HG03469 (cell line): ENCODE measurements around the gene ZFHX3.
A peak's percentile ranks its signal among the peaks of the same experiment; 100 is the strongest.
"Not testable (repeated sequence)": the region's sequence is repeated elsewhere in the genome, so short reads cannot be mapped to it uniquely, and the experiment has no call there.

Experiments
- ATAC-seq: cut with Tn5 transposase; IDR thresholded peaks from one replicate; pipeline ENCODE4 v1.9.1; 2021; ENCODE audit warnings: mild to moderate bottlenecking, moderate library complexity, moderate number of reproducible peaks; ENCODE audit not compliant: unreplicated experiment

Gene ZFHX3

DNA sequence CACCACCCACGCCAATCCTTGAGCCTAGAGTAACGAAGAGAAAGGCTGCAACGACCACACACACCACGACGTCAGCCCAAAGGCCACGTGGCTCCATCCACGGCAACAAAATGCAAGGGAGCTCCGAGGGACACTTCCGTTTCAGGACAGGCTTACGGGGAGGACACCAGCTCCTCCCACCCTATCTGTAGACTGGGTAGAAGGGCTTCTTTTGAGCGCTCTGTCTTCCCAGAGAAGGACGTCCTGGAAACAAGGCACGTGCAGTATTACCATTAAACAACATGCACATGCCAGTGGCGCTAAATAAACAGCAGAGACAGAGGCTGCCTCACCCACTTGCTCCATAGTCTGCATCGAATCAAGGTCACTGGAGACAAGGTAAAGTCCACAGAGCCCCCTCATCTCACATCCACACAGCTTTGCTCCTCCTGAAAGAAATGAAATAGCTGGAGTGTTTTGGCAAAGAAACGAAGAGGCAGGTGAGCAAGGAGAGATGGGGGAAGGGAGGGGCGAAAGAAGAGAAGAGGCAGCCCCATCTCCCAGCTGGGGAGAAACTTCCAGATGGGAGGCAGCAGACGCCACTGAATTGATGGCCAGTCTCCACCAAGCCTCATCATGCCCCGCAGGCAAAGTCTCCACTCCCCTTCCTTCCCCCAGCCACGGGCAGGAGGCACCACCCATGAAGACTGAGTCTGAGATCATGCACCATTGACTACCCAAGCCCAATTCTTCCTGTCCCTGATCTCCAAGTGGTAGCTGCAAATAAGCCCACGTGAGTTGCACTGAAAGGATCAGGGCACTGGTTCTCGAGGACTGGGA lies 24.0 kb downstream of the ZFHX3 start:
- ATAC-seq: no peak

DNA sequence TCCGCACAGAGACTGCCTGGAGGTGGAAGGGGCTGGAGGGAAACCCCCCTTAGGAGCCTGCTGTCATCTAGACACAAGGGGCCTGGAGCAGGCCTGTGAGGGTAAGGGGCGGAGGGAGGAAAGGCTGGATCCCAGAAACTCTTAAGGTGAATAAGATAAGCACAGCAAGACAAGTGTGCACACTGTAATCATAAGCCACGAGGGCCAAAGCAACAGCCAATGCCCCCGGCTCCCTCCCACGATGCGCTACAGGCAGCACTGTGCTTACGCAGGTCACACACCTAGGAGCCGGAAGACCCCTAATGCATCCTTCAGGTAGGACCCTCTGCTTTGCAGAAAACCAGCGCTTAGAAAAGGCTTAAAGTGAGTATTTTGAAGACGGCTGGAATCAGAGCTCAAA lies 24.6 kb downstream of the ZFHX3 start:
- no peak for ATAC-seq

DNA sequence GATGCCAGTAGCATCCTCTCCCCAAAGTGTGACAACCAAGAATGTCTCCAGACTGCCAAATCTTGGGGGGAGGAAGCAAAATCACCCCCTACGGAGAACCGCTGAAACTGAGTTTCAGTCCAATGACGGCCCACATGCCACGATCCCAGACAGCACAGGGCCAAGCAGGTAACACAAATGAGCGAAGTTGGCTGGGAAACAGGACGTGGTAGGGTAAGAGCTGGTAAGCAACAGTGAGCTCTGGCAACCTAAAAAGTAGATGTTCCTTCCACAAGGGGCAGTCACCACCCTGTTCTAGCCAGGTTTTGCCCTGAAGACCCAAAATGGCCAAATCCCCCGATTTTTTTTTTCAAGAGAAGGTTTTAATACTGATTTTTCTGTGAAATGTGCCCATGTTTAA lies 25.4 kb downstream of the ZFHX3 start:
- no peak for ATAC-seq

DNA sequence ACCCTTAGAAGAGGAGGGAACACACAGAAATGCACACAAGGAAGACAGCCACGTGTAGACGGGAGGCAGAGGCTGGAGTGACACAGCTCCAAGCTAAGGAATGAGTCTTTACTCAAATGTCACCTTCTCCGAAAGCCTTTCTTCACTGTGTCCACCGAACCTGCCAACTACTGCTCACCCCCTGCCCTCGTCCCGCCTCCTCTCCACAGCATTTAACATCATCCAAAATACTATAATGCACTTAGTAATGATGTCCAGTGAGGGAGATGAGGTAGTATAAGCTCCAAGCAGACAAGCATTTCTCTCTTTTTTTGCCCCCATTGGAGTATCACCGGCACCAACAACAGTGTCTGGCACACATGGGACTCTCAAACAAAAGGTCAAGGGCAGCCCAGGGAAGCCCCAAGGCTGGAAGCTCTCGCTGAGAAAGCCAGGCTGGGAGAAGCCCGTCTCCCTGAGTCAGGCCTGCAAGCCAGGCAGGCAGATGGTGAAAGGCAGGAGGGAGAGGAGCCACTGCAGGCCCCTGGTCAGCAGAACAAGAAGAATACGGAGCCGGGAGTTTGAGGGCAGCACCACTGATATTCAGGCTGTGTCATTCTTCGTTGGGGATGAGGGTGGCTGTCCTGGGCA lies 25.9 kb downstream of the ZFHX3 start:
- no peak for ATAC-seq

DNA sequence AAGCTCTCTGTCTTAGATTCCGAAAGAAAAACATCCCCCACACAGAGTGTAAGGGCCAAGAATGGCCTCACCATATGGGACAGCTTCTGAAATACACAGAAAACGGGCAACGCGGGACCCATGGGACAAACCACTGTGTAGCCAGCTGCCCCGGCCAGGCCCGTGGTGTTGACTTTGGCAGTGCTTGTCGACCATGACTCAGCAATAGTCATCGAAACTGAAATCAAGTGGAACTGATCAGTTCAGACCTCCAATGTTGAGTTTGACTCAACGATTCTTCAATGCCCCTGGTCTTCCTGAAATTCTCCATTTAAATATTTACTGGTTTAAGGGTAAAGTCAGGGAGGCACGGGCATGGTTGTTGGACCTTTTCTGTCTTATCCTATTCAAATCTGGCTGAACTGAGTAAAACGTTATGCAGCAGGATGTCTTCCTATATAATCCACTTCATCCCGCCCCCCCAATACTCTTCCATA lies 27.5 kb downstream of the ZFHX3 start:
- no peak for ATAC-seq

DNA sequence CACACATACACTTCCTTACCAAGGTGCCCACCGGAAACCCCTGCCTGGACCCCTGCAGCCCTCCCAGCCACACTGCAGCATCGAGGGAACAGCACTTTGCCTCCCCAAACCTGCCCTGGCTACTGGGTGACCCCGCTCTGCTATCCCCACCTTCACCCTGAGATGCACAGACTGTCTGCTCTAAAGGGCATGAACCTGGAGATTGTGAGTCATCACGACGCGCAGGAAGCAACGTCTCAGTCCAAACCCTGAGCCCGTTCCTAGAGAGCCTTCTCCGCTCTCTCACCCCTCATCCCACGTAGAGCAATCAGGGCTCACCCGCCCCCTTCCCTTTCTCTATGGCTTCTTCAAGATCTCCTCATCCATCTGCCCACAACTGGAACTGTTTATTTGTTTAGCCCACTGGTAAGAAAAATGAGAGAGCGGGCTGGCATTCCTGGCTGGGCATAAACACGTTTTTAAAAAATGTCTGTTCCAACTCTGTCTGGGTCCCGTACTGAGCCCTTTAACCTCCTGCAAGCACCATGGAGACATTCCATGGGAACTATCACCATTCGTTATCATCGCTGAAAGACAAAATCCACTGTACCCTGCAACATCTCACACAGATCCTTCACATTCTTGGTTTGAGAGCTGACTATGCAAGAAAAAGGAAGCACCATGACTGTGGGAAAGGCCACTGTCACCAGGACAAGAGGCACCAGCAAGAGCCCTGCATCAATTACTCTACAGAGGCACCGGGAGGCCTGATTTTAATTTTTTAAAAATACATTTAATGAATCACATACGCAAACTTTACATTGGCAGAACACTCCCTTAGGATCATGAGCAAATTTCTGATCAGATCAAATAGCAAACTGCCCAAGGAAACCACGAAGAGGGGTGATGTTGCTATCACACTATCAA lies 28.2 kb downstream of the ZFHX3 start:
- ATAC-seq: no peak

DNA sequence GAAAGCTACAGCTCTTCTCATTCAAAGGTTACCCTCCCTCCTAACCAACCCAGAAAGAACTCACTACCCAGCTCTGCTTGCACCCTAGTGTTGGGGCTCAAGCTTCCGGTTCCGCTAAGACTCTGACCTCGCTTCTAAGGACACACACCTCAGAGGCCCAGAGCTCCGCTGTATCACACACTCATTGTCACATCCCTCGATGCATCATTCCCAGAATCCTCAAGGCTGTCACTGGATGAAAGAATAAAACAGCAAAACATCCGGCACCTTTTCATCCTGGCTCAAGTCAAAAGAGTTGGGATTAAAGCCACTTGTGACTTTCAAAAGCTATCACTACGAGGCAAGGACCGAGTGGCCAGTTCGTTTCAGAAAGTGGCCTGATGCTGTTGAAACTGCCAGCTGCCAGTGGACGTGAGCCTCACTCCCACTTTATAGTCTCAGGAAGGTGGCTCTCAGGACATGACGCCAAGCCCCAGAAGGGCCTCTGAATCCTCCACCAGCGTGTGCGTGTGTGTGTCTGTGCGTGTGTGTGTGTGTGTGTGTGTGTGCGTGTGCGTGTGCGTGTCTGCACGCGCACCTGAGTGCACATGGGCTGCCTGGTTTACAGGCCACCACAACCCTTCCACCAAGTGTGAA lies 29.0 kb downstream of the ZFHX3 start:
- no peak for ATAC-seq

DNA sequence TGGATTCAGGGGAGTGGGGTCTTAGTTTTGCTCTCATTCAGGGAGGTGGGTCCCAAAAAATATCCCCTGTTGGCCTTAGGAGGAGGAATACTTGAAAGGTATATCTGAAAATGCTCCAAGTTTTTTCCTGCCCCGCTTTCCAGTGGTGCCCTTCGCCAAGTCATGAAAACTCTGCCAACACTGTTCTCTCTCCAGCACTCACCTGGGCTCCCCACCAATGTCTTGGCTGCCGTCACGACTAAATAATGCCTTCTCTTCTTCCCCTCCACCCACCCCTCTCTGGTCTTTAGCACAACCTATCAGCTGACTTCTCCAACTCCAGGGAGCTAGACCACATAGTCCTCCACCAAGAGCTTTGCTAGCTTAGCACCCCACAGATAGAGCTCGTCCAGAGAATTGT lies 30.6 kb downstream of the ZFHX3 start:
- no peak for ATAC-seq

DNA sequence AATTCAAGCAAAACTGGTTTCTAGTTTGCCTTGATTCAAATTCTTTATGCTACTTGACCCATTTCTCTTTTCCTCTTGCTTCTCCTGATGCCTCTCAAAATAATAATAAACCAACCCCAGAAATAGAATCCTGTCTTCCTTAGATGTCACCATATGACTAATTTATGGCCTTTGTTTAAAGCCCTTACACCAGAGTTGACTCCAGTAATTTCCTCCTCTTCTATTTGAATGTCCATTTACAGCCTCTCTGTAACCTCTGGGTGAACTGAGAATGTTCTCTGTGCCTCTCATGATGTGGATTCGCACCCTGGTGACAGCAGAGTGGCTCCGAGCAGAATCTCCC lies 31.5 kb downstream of the ZFHX3 start:
- ATAC-seq: peak; percentile 37

DNA sequence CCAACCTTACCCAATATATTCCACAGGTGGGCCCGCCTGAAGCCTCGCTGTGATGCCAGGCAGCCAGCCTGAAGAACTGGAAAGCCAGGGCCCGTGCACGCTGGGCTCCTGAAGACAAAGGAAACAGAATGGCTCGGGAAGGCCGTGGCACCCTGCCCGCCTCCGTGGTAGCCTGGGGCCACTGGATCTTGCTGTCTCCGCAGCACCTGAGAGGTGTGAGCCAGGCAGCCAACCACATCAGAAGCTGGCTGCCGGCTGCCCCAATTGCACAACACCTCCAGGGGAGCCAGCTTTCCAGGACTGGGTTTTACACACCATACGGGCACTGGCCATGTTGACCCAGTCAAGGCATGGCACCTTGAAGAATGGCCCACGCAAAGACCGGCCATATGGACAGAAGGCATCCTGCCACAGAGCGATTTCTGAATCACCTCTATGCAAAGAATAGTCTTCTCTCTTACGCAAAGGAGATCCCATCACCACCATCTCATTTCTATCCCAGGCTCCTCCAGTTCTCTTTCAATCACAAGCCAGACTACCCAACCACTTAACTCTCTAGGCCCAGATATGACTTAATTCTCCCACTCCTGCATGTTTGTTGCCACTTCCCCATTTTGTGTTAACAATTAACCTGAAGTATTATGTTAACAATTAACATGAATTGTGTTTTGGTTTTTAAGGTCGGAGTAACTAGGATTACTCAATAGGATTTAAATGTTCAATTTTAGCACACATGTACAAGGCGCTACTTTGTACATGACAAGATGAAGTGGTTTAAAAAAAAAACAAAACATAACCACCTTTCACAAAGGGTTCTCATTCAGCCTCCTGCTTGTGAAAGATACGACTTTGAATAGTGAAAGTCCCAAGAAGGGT lies 32.1 kb downstream of the ZFHX3 start:
- peak; percentile 69 for ATAC-seq

DNA sequence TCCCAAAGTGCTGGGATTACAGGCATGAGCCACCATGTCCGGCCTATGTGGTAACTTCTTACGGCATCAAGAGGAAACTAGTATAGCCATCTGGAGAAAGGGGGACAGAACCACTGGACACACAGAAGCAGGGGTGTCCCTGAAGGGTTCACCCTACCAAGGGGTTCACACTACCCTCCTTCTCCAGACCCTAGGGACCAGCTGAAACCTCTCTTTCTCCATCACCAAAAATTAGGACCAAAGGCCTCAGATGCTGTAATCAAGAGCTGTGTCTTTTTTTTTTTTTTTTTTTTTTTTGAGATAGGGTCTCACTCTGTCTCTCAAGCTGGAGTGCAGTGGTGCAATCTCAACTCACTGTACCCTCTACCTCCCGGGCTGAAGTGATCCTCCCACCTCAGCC lies 33.2 kb downstream of the ZFHX3 start:
- no peak for ATAC-seq

DNA sequence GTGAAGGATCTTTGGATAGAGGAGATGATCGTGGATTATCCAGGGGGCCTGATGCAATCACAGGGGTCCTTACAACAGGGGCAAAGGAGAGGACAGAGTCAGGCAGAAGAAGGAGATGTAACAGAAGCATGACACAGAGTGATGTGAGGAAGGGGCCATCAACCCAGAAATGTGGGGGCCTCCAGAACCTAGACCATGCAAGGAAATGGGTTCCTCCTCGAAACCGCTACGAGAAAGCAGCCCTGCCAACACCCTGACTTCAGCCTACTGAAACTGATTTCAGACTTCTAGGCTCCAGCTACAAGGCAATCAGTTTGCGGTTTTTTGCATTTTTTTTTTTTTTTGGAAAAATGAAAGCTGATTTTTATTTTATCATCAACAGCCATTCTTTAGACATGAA lies 34.0 kb downstream of the ZFHX3 start:
- ATAC-seq: no peak

DNA sequence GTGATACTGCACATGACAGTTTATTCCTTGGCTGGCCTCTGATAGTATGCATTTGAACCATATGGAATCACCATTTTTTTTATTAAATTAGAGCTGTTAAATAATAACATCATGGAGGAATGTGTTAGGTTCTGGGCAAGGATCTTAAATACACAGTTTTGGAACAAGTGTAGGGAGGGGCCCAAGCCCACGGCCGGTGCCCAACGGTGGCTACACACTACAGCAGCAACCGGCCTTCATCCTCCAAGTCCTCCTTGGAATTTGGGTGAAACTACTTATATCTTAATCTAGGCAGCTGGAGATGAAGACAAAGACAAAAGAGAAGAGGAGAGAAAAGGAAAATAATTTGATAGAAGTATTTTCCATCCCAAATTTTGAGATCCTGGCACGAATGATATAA lies 35.6 kb downstream of the ZFHX3 start:
- no peak for ATAC-seq

DNA sequence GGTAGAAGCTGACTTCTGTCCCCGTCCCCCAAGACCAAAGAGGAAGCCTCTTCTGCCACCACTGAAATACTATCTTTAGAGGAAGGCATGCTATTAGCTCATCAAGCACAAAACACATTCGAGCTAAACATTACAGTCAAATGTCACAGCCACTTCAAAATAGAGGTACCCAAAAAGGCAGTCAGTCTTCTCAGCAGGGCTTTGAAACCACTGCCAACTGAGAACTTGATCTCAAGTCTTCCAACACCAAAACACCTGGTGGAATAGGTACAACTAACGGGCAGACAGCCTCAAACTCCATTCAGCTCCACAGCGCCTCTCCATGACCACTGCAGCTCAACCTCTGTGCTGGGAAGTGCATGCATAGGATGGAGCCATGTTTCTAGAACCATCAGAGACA lies 36.0 kb downstream of the ZFHX3 start:
- no peak for ATAC-seq

DNA sequence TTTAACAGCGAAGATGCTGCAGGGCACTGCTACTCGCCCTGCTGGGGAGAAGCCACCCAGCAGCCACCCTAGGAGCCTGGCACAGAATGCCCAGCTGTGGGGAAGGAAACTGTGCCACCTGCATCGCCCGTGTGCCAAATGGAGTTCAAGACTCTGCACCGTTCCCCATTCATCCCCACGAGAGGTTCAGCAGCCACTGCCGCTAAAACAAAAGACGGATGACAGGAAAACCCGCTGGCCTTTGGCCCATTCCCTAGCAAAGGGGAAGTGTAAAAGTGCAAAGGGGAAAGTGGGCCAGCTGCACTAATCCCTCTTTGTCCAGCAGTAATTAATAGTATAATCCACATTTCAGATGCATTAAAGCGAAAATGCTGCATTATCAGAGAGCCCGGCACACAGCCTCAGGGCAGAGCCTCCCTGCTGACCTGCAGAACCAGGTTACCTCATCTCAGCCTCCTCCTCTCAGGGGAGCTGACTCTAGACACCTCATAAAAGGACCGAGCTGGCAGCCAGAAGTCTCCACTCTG lies 37.7 kb downstream of the ZFHX3 start:
- no peak for ATAC-seq

DNA sequence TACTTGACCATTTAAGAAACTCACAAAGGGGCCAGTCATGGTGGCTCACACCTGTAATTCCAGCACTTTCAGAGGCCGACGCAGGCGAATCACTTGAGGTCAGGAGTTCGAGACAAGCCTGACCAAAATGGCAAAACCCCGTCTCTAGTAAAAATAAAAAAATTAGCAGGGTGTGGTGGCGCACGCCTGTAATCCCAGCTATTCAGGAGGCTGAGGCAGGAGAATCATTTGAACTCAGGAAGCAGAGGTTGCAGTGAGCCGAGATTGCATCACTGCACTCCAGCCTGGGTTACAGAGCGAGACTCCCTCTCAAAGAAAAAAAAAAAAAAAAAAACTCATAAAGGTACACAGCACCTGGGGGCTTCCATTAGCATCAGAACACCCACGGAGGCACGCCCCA lies 38.2 kb downstream of the ZFHX3 start:
- not testable (repeated sequence) for ATAC-seq

DNA sequence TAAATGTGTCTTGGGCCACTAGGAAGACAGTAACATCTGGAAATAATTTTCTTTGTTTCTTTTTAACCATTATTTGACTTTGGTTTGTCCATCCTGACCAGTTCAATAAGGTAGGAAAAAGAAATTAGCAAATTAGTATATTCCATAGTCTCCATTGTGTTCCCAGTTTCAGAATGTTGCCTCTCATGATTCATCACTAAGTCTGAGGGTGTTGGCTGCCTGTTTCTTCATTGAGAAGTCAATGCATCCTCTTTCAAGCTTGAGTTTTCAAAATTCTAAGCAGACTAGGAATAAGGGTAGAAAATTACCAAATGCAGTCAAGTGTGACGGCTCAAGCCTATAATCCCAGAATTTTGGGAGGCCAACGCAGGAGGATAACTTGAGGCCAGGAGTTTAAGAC lies 41.9 kb downstream of the ZFHX3 start:
- no peak for ATAC-seq

DNA sequence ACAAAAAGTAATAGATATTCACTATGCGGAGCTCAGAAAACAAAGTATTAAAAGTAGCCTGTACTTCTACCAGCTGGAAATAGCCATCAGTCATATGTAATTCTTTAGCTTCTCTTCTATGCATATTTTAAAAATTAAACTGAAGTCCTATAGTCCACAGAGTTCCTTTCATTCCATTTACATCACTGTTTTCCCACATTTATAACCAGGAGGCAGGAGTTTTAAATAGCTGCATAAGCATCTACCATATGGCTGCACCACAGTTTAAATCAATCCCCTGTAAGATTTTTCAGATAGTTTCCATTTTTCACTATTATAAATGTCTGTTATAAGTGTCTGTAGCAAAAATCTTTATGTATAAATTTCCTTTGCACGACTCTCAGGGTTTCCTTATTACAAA lies 45.1 kb downstream of the ZFHX3 start:
- ATAC-seq: no peak

DNA sequence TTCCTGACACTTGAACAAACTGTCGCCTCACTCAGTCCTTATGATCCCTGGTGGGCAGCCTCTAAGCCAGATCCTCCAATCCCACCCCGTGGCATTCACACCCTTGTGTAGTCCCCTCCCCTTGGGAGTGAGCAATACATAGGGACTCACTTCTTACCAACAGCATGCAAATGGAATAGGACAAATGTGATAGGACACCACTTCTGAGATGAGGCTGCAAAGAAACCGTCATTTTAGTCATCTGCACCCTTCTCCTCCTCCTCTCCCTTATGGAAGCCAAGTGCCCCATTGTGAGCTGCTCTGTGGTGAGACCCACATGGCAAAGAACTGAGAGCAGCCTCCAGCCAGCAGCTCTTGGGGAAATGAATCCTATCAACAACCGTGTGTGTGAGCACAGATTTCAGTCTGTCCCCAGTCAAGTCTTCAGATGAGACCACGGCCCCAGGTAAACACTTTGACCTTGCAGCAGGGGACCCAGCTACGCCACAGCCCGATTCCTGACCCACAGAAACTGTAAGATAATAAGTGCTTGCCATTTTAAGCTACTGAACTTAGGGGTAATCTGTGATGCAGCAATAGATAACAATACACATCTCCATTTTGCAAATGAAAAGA lies 46.9 kb downstream of the ZFHX3 start:
- ATAC-seq: no peak
